Breast epithelium (tissue), 4 donors: ENCODE data around the gene MEF2D. TPM values are rescaled to one million over a fixed set of nuclear protein-coding genes. Genes with fewer than 3 reads are reported as not detected.

Experiments used
- DNase-seq, 2 donors: peaks; one replicate each; pipeline ENCODE4 v3.0.0-alpha.2; 2019; ENCODE audit warnings: low spot score in 2 of 2
- H3K27ac ChIP-seq, 2 donors: fragments of 200-600 bp; sonication (generic) in 1 of 2; one replicate each; pipeline ENCODE4 v1.5.1; 2016 to 2019; ENCODE audit warnings: mild to moderate bottlenecking in 1 of 2
- H3K27me3 ChIP-seq, 2 donors: fragments of 200-600 bp; sonication (generic) in 1 of 2; one replicate each; pipeline versions ENCODE4 v1.5.1 to v1.6.0; 2017 to 2019; ENCODE audit warnings: control low read depth in 1 of 2, mild to moderate bottlenecking in 1 of 2
- H3K36me3 ChIP-seq: fragments of 200-600 bp; one replicate; pipeline ENCODE4 v1.5.1; 2019
- H3K4me1 ChIP-seq, 2 donors: fragments of 200-600 bp; sonication (generic); one replicate each; pipeline ENCODE4 v1.5.1; 2016 to 2019; ENCODE audit warnings: control low read depth in 1 of 2
- H3K4me3 ChIP-seq, 3 donors: fragments of 200-600 bp; sonication (generic); 1 replicate in 2 of 3; 2 replicates in 1 of 3; pipeline ENCODE4 v1.5.1; 2016 to 2019; ENCODE audit warnings: mild to moderate bottlenecking in 3 of 3, moderate library complexity in 2 of 3
- H3K9me3 ChIP-seq, 2 donors: fragments of 200-600 bp; sonication (generic) in 1 of 2; one replicate each; pipeline ENCODE4 v1.5.1; 2016 to 2019; ENCODE audit warnings: control low read depth in 1 of 2
- CTCF ChIP-seq, 3 donors: fragments of 450-650 bp; IDR thresholded peaks; one replicate each; pipeline ENCODE4 v1.5.1; 2016 to 2017; ENCODE audit warnings: antibody characterized with exemption in 3 of 3, mild to moderate bottlenecking in 3 of 3, moderate library complexity in 3 of 3
- POLR2A ChIP-seq: fragments of 450-650 bp; IDR thresholded peaks from one replicate; pipeline ENCODE4 v1.6.1; 2016; ENCODE audit warnings: antibody characterized with exemption, mild to moderate bottlenecking, moderate library complexity
- POLR2AphosphoS5 ChIP-seq, 3 donors: sonication (generic); formaldehyde crosslinking; IDR thresholded peaks; one replicate each; pipeline ENCODE4 v1.6.1; 2017; ENCODE audit warnings: antibody characterized with exemption in 3 of 3
- intact Hi-C: fragments of 100-400 bp; cut with DNase I; formaldehyde crosslinking; loops from one replicate; pipeline ENCODE4 v1.15.1; 2023; ENCODE audit warnings: low total_unique reads
- total RNA-seq, 3 donors: library from RNA; depleted of rRNA; stranded (reverse); fragments of >200 nt; gene quantifications; one replicate each; pipeline ENCODE4 v1.1.0, GENCODE V29; 2016

The MEF2D gene
- total RNA-seq, 3 donors from 2014 or later = 25.8 to 34.9 (median 32.1) TPM

- Histone ChIP-seq H3K4me1 (peaks cover 43 to 67% of the 10 kb centered on the region in 2 donors), H3K9me3 (no peaks in the 10 kb centered on the region), H3K36me3 (no peaks in the 10 kb centered on the region), H3K27me3 (no peaks in the 10 kb centered on the region), H3K4me3 (peak overlapping the region in 2 of 3 donors; percentile 1 to 45), H3K27ac (peak overlapping the region; percentile 68 to 87)
- no peak for DNase-seq
- TF ChIP-seq POLR2AphosphoS5 (IDR thresholded peaks at IDR 0.05) (no peak), CTCF (IDR thresholded peaks at IDR 0.05) (no peak), POLR2A (no peak)
- intact Hi-C loops = loop anchor here (10.0 kb wide), 1 partner anchor 172 kb away; no protein-coding TSS in a partner anchor
Measured at GRCh38 chr1:156492591-156493080, 7.9 kb downstream of the MEF2D start.

GRCh38 chr1:156492013-156492590 is 8.5 kb downstream of the MEF2D start:
- H3K27ac ChIP-seq = peak overlapping the region; percentile 68 to 87
- no peaks in the 10 kb centered on the region for H3K36me3 ChIP-seq
- DNase-seq = no peak
- H3K4me1 ChIP-seq = peaks cover 43 to 62% of the 10 kb centered on the region in 2 donors
- H3K27me3 ChIP-seq = no peaks in the 10 kb centered on the region
- TF ChIP-seq POLR2A (no peak), POLR2AphosphoS5 (IDR thresholded peaks at IDR 0.05) (no peak), CTCF (IDR thresholded peaks at IDR 0.05) (no peak)
- intact Hi-C loops = loop anchor here (10.0 kb wide), 1 partner anchor 173 kb away; no protein-coding TSS in a partner anchor
- no peaks in the 10 kb centered on the region for H3K9me3 ChIP-seq
- peak overlapping the region in 1 of 3 donors; percentile 45 for H3K4me3 ChIP-seq

- H3K27ac ChIP-seq = peak overlapping the region; percentile 68 to 87
Measured at GRCh38 chr1:156491151-156491949, 9.2 kb downstream of the MEF2D start.

GRCh38 chr1:156490401-156491032 is 10.1 kb downstream of the MEF2D start:
- H3K27ac ChIP-seq = peak overlapping the region; percentile 68 to 87
- DNase-seq = no peak
- peak overlapping the region; percentile 1 to 52 (median 1) for H3K4me3 ChIP-seq
- H3K36me3 ChIP-seq = no peaks in the 10 kb centered on the region
- intact Hi-C loops = loop anchor here (10.0 kb wide), 1 partner anchor 174 kb away; no protein-coding TSS in a partner anchor
- H3K9me3 ChIP-seq = no peaks in the 10 kb centered on the region
- H3K27me3 ChIP-seq = no peaks in the 10 kb centered on the region
- TF ChIP-seq POLR2AphosphoS5 (IDR thresholded peaks at IDR 0.05) = no peak
- peak in 1 of 3 donors; percentile 30 for TF ChIP-seq CTCF (IDR thresholded peaks at IDR 0.05)
- TF ChIP-seq POLR2A = no peak
- H3K4me1 ChIP-seq = peaks cover 43 to 48% of the 10 kb centered on the region in 2 donors

More at GRCh38 chr1:156491151-156491949, 9.2 kb downstream of the MEF2D start:
- Histone ChIP-seq H3K27me3 (no peaks in the 10 kb centered on the region), H3K36me3 (no peaks in the 10 kb centered on the region), H3K4me3 (peak overlapping the region in 2 of 3 donors; percentile 1 to 52), H3K9me3 (no peaks in the 10 kb centered on the region), H3K4me1 (peaks cover 43 to 54% of the 10 kb centered on the region in 2 donors)
- intact Hi-C loops = loop anchor here (10.0 kb wide), 1 partner anchor 173 kb away; no protein-coding TSS in a partner anchor
- no peak for TF ChIP-seq POLR2A
- TF ChIP-seq POLR2AphosphoS5 (IDR thresholded peaks at IDR 0.05) = no peak
- TF ChIP-seq CTCF (IDR thresholded peaks at IDR 0.05) = no peak
- no peak for DNase-seq
